ENCODE measurements around the gene ZFP90.
"Not testable (repeated sequence)": the region's sequence is repeated elsewhere in the genome, so short reads cannot be mapped to it uniquely, and the experiment has no call there.

Gene ZFP90

DNA sequence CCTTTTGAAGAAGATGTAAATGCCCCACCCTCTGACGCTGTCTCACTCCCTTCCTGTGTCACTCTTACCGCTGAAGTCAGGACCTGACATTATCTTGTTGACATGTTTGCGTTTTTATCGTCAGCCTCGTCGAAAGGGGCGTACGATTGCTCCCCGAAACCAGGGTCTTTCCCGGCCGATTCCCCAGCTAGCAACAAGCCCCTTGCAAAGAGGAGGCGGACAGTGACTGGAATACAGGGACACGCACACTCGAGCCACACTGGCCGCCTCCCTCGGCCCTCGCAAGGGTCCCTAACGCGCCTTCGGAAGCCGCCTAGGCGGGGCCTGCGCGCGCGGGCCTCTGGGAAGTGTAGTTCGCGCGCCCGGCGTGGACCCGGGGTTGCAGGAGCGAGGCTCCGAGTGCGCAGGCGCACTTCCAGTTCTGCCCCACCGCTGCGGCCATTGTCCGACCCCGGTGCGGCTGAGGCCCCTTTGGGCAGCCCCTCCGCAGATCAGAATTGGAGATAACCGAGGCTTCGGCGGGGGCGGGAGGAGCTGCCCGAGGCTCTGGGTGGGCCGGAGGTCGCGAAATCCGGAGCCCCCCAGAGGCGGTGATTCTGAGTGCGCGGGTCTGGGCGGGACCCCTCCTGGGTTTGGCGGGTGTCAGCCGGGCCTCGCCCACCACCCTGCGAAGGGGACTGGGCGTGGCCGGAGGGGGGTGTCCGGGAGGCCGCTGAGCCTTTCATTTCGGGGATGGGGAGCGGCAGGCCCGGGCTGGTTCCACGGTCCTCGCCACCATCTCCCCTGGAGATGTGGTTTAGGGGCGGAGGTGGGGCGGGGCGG, at the start of gene ZFP90:
Gene ZFP90 (plus strand): TSS at position 412 of the 822 bp plus-strand sequence. CDS start 502 bp downstream, outside the sequence.
- no peak for FAIRE-seq

GRCh38 chr16:68490358-68490757, 48.7 kb upstream of the ZFP90 start:
- no peak for FAIRE-seq

GRCh38 chr16:68490829-68491575, 48.1 kb upstream of the ZFP90 start:
- FAIRE-seq, result no peak

- no peak for FAIRE-seq
Observed at GRCh38 chr16:68491576-68491950, 47.5 kb upstream of the ZFP90 start.

- no peak for FAIRE-seq
Observed at GRCh38 chr16:68492151-68492542, 46.9 kb upstream of the ZFP90 start.

GRCh38 chr16:68492543-68493411, 46.3 kb upstream of the ZFP90 start:
- no peak for FAIRE-seq

DNA sequence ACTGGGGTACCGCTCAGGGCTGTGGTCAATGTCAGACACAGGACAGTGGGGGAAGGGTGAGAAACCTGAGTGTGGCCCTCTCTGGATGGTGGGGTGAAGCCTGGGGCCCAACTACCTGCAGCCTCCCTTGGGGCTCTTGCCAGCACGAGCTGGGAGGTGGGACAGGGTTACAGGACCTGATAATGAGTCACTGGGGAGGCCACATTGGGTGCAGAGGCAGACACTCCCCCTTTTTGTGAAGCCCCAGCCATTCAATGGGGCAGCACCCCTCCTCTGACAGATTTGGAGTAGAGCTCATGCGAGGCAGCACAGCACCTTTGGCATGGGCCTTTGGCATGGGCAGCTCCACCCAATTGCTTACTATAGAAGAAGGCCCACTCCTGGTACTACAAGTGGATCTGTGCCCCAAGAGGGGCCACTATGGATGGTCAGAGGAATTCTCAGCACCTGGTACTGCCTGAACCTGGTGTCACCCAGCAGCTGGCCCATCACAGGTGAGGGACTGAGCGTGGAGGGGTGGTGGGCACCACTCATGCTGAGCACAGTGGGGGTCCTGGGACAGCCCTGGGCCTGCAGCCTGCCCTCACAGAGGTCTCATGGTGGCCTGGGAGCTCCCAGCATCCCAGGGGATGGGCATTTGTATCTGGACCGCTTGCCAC, 45.5 kb upstream of the ZFP90 start:
- no peak for FAIRE-seq

- not testable (repeated sequence) for FAIRE-seq
Observed at GRCh38 chr16:68494261-68494660, 44.8 kb upstream of the ZFP90 start.

DNA sequence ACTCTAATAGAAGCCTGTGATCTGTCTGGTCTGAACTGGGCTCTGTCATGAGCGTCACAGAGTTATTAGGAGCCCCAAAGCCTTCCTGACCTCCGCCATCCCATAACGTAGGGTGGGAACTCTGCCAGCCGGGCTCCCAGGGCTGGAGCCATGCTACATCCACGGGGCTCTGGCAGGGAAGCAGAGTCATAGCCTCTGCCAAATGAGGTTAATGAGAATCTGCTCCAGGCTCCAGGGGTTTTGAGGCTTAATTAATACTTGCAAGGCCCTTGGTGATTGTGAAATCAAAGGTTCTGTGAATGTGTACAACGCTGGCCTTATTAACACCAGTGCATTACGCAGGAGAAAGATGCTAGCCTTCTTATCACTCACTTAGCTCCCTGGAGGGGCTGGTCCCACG, 42.4 kb upstream of the ZFP90 start:
- FAIRE-seq, result no peak

DNA sequence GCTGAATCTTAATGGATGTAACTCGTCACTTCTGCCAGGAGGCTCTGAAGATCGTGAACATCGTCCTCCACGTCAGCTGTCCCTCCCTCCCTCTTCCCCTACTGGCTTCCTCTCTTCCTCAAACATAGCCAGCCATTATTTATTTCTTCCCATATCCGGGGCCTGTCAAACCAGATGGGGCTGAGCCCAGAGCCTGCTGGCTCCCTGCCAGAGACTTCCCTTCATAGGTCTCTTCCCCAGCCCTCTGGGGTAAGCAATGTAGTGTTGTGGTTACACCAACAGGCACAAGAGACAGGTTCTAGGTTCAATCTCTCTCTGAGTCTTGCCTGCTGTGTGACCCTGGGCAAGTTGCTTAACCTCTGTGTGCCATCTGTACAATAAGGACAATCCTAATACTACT, 40.1 kb upstream of the ZFP90 start:
- no peak for FAIRE-seq

- FAIRE-seq, result no peak
Observed at GRCh38 chr16:68503334-68503733, 35.8 kb upstream of the ZFP90 start.

DNA sequence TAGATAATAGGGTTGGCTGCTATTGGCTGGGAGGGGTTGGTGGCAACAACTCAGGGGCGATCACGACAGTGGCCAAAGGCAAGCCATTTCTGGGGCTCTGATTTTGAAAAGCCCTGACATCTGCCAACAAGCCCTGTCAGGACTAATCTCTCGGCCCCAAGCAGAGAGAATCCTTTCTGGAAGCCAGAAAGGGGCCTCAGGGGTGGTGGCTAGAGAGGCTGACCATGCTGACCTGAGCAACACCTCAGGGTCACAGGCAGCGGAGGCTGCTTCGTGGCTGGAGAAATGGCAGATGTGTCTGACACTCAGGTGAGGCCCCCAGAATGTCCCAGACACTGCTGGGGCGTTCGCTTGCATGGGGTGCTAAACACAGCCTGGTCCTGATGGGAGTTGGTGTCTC, 35.0 kb upstream of the ZFP90 start:
- no peak for FAIRE-seq

DNA sequence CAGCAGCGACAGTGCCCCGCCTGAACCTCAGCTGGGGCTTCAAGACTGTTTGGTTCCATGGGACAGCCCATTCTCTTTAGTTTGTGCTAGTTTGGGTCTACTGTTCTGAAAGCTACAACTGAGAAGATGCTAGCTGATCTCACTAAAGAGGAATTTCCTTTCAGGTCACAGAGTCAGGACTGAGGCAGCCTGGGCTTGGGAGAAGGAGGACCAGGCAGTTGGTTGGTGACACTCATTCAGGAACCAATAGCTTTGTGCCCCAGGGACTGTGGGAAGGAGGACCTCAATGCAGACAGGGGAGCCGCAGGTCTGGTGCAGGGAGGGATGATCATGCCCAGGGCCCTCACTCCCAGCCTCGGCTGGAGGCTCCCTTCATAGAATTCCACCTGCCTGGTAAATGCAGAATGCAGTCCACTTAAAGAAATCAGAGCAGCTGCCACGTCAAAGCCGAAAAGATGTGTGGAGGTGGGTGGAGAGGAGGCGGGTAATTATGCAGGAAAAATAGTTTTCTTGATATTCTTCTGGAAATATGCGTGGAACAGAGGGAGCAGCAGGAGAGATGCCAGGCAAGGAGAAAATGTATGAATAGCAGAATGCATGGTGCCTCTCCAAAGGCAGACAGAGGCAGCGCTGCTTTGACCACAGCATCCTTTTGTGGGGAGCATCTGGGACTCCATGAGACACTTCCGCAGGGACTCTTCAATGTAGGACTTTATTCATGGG, 32.6 kb upstream of the ZFP90 start:
- FAIRE-seq, result no peak

DNA sequence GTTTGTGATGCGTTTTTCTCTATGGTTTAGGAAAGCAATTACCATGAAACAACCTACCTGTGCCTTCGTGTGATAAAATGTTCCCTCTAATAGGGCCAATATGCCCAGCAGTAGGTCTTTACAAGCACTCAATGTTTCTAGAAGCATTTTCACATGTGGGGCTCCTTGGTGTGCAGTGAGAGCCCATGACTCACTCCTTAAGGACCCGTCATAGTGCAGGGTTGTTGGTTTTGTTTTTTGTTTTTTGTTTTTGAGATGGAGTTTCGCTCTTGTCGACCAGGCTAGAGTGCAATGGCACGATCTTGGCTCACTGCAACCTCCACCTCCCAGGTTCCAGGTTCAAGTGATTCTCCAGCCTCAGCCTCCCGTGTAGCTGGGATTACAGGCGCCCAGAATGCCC, 31.1 kb upstream of the ZFP90 start:
- no peak for FAIRE-seq

DNA sequence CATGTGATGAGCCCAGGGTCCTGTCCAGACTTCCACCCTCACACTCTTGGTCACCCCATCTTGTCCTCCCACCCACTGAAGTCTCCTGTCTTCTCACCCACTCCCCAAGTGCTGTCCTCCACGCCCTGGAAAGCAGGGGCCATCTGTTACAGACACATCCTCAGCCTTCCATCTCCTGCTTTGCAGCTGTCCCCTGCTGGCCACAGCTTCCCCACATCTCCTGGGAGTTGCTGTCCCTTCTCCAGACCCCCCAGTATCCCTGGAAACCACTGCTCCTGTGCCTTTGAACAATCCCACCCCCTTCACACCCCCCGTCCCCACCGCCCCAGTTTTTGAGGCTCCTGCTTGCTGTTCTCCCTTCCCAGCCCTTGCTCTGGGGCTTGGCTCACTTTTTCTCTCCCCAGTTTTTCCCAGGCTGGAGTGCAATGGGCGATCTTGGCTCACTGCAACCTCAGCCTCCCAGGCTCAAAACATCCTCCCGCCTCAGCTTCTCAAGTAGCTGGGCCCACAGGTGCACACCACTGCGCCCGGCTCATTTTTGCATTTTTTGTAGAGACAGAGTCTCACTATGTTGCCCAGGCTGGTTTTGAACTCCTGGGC, 30.4 kb upstream of the ZFP90 start:
- FAIRE-seq, result no peak

DNA sequence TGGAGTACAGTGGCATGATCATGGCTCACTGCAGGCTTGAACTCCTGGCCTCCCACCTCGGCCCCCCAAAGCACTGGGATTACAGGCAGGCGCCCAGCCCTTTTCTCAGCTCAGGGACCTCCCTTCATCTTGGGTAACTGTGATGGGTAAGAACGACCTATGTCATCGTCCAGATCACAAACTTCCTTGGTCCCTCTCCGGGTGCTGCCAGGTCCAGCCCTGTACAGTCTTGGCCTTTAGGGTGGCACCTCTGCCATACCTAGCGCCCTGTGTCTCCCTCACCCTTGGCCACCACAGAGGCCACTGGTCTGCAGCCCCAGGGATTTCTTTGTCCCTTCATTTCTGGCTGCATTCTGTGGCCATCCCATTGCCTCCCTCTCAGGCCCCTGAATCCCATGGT, 29.7 kb upstream of the ZFP90 start:
- no peak for FAIRE-seq

- FAIRE-seq, result no peak
Observed at GRCh38 chr16:68510775-68511174, 28.3 kb upstream of the ZFP90 start.

DNA sequence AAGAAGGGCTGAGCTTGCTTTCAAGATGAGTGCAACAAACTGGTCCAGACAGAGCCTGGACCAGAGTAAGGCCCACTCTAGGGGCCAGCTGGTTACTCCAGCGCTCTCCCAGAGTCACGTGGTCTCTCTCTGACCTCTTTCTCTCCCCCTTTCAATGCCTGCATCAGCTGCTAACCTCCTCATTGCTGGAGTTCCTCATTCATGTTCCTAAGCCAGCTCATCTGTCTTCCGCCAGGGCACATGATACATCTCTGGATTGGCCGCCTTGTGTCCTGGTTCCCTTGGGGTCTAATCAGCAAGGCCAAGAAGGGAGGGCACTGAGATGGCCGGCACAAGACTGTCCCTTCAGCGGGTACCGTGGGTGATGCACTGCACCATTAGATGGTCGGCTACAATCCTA, 26.9 kb upstream of the ZFP90 start:
- no peak for FAIRE-seq

GRCh38 chr16:68512742-68513141, 26.3 kb upstream of the ZFP90 start:
- FAIRE-seq, result no peak

GRCh38 chr16:68514511-68514910, 24.6 kb upstream of the ZFP90 start:
- no peak for FAIRE-seq

DNA sequence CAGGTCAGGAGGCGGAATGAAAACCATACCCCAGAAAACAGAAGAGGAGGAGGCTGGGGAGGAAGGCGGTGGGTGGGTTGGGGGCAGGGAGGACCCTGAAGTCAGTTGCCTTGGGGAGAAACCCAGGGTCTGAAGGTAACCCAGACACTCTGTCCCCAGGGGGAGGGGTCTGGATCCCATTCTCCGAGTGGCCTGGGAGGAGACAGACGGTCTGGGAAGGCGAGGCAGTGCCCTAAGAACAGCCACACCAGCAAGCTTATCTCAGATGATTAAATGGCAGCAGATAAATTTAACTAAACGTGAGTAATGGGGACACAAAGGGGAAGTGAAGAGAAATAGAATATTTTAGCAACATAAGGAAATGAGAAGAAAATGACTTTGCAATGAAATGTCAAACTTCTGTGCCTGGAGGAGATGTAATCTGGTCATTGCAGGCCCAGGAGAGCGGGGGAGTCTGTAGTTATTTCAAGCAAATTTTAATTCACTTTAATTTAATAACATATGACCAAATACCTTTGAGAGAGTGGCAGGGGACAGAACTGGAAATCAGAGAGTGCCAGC, 21.4 kb upstream of the ZFP90 start:
- FAIRE-seq, result no peak

Measured in A204.1 (cell line).